NCI-H446 treated with DMSO at 0.1 percent for 48 hours (cell line): Measurements from ENCODE around the gene CHSY1.
A peak's percentile ranks its signal among the peaks of the same experiment; 100 is the strongest.
"Not testable (repeated sequence)": the region's sequence is repeated elsewhere in the genome, so short reads cannot be mapped to it uniquely, and the experiment has no call there.

Experiments
- DNase-seq: peaks from one replicate; lab custom pipeline; 2025; lab: John Stamatoyannopoulos, UW

CHSY1 gene, protein sequence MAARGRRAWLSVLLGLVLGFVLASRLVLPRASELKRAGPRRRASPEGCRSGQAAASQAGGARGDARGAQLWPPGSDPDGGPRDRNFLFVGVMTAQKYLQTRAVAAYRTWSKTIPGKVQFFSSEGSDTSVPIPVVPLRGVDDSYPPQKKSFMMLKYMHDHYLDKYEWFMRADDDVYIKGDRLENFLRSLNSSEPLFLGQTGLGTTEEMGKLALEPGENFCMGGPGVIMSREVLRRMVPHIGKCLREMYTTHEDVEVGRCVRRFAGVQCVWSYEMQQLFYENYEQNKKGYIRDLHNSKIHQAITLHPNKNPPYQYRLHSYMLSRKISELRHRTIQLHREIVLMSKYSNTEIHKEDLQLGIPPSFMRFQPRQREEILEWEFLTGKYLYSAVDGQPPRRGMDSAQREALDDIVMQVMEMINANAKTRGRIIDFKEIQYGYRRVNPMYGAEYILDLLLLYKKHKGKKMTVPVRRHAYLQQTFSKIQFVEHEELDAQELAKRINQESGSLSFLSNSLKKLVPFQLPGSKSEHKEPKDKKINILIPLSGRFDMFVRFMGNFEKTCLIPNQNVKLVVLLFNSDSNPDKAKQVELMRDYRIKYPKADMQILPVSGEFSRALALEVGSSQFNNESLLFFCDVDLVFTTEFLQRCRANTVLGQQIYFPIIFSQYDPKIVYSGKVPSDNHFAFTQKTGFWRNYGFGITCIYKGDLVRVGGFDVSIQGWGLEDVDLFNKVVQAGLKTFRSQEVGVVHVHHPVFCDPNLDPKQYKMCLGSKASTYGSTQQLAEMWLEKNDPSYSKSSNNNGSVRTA

DNA sequence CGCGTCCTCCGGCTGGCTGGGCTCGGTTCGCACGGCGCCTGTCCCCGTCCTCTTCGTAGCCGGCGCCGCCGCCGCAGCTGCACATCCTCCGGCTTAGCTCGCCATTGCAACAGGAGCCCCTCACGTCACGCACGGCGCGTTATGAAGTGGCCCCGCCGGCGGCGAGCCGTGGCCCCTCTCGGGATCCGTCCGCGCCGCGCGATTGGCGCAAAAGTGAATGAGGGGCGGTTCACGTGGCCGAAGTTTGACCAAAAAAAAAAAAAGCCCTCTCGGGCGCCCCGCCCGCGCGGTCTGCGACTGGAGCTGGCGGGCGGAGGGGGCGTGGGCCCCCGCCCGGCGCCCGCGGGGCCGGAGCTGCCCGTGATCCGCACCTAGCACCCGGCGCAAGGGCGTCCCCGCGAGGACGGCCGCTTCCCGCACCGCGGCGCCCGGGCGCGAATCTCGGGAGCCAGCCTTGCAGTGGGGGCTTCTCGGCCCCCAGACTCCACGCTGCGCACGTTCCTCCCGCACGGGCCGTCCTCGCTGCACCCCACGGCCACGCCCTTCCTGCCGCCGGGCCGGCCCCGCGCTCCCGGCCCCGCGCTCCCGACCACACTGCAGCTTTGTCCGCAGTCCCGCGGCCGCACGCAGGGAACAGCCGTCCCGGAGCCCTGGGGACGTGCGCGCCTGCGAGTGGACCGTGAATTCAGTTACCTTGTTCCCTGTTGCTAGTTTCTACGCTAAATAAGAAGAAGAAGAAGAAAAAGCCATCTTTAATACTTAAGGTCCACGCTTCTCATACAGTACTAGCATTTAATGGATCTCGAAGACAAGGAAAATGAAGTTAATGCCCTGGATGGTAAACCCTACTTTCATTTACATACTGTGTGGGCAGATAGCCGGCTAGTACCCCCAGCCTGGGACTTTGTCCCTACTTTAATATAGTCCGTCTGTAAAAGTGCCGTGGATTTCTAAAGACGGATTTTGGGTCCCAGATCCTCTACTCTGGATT, at the start of gene CHSY1:
TSS of gene CHSY1 (minus strand) at position 219 of the 991 bp plus-strand sequence. CDS start 592 bp downstream, outside the sequence.
- peak; percentile 48 for DNase-seq

DNA sequence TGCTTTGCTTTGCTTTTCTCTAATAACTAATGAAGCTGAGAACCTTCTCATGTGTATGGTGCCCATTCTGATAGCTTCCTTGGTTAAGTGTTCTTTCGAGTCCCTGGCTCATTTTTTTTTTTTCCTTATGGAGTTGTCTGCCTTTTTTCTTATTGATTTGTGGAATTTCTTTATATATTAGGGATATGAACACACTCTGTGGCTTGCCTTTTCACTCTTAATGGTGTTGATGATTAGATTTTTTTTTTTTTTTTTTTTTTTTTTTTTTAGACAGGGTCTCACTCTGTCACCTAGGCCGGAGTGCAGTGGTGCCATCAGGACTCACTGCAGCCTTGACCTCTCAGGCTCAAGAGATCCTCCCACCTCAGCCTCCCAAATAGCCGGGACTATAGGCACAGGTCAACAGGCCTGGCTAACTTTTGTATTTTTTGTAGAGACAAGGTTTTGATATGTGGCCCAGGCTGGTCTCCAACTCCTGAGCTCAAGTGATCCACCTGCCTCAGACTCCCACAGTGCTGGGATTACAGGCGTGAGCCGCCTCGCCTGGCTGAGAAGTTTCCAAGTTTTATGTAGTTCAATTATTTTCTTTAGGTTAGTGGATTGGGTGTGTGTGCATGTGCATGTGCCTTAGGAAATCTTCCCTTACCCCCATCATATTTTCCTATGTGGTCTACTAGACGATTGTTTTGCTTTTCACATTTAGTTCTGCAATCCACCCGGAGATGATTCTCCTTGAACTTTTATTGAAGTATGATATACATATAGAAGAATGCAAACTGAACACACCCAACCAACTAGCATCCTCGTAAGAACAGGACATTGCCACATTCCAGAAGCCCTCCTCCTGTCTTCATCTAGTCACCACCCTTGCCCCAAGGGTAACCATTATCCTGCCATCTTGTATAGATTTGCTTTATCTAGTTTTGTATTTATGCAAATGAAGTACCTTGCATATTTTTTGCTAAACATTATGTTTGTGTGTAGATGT, 44.9 kb upstream of the CHSY1 start:
- no peak for DNase-seq

DNA sequence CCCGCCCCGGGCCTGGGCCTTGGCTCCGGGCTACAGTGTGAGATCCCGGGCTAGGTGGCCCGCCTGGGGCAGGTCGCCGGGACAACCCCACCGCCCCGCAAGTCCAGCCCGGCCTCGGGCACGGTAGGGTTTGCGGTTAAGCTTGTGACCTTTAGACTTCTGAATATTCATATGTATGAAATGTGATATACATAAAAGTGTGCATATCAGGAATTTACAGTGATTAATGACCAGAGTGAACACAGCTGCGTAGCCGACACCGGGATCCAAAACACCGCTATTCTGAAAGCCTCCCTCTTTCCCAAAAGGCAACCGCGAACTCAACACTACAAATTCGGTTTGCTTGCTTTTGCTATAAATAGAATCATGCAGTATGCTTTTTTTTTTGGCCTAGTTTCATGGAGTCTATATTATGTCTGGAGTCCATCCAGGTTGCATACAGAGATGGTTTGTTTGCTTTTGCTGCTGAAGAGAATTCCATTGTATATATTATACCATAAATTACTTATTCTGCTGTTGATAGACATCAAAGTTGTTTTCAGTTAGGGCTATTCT, 43.8 kb upstream of the CHSY1 start:
- DNase-seq = no peak

DNA sequence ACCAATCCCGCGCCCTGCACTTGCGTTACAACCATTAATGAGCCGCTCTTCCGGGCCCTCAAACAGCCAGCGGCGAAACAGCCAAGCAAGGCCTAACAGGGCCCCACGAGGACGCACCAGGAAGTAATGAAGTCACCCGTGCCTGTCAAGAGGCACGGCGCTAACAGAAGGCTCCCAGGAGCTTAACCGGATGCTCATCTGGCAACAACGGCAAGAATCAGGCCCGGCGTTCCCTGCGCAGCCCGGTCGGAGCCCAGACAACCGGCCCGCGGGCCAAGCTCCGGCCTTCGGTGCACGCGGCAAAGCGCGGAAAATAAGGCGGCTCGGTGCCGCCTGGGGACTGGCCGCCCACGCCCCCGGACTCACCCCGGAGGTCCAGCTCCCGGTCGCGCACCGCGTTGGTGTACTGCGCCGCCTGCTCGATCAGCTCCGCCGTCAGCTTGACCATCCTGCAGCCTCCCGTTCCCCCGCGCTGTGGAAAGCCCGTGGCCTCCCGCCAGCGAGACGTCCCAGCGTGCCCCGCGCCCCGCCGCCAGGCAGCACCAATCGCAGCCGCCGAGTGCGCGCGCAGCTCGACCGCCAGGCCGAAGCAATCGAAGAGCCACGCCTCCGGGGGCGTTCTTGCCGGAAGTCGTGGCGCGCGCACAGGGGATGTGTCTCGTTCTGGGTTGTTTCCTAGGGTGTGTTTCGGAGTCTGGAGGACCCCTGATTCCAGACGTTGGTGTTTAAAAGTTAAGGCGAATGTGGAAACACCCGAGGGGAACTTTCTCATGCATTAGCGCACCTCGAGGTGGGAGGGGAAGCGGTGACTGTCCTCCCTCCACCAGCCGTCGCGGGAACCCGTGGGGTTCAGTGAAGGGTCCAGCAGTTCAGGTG, 43.1 kb upstream of the CHSY1 start, which contains the start of gene SNRPA1:
TSS of gene SNRPA1 (minus strand) at position 518 of the 876 bp plus-strand sequence. CDS start at position 448, 70 bp downstream.
- peak; percentile 82 for DNase-seq

DNA sequence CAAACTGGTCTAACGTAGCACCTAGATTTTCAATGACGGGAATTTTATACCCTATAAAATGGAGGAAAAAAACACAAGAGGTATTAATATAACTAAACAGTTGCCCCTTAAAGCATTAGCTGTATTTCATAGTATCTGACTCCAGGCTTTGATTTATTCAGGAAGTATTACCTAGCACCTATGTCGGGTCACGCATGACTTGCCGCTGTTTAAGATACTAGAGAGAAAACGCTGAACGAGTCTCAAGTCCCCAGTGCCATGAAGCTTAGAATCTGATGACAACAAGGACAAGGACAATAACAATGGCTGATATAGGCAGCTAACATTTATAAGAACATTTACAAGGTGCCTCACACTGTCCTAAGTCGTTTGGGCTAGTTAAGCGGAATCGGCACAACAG, 41.3 kb upstream of the CHSY1 start:
- DNase-seq = no peak

DNA sequence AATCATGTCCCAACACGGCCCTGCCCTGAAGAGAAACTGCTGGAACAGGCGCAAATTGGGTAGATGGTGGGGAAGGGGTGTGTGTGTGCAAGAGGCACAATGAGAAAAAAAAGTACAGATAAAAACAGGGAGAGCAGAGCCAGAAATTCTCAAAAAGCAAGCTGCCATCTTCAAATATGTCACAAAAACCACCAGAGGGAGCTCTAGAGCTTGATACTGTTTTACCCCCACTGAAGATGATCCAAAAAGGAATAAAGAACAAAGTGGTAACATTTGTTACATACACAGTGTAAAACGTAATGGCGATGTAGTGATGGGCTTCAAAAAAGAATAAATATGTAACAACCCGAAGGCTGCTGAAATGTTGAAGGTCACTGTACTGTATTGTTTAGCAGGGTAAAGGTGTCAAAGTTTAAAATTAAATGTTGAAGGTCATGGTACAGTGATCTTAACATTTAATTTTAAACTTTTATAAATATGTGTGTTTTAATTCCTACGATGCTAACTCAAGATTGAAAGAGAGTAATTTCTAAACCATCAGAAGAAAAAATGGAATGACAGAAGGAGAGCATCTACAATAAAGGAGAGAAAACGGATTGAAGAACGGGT, 37.2 kb upstream of the CHSY1 start:
- DNase-seq = no peak

DNA sequence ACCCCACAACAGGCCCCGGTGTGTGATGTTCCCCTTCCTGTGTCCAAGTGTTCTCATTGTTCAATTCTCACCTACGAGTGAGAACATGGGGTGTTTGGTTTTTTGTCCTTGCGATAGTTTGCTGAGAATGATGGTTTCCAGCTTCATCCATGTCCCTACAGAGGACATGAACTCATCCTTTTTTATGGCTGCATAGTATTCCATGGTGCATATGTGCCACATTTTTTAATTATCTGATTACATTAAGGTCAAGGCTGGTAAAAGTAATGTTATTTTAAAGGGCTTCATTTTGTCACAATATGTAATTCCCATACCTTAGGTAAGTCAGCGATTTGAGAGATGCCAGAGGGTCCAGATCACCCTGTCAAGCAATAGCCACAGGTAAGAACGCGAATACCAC, 35.5 kb upstream of the CHSY1 start:
- not testable (repeated sequence) for DNase-seq

DNA sequence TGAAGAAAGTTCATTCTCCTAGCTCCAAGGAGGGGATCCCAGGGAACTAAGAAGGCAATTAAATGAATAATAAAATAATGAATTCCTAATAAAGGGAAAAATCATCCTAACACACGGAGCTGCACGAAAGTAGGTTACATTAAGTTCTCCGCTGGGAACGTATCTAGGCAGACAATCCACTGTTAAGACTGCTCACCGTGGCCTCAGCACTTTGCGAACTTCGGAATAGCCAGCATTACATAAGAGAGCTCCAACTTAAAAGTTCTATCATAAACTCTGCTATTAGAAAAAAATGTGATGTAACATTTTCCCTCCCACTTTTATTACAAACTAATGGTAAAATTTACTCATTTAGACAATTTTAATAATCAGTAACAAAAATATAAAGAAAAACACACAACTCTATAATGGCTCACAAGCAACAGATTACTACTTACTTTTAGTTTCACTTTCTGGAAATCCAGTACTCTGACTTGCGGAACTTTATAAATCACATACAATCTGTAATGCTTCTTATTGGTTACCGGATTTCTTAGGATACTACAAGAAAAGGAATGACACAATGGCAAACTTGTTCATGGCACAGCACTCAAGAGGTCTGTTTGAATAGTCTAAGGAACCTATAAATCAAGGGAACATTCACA, 34.7 kb upstream of the CHSY1 start:
- no peak for DNase-seq

DNA sequence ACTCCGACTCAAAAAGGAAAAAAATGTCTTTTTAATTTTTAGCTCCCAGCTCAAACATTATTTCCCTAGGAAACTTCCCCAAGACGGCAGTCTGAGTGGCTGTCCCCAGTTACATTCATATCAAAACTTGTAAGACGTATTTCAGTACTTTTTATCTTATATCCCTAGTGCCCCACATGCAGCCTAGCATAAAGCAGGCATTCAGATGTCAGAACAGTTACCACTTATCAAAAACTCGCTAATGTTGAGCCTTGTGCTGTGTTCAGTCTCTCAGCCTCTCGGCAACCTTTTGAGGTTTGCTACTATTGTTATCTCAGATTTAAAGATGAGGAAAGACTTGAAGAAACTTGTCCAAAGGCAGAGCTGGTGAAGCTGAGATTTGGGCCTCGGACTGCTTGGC, 32.1 kb upstream of the CHSY1 start:
- DNase-seq = no peak

DNA sequence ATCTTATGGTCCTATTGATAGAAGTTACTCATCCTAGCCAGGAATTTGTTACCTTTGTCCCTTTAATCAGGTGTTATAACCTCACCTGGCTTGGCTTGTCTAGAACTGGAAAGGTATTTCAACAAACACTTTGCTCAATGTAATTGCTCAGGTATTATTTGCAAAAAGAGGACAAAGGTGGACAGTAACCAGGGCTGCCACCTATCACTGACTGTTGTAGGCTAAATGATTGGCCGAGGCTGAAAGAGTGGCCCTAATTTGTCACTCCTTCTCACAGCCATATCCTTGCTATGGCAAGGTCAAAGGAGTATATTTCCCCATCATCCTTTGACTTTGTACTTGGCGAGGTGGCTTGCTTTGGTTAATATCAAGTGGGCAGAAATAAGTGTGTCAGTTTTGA, 28.2 kb upstream of the CHSY1 start:
- DNase-seq = no peak

DNA sequence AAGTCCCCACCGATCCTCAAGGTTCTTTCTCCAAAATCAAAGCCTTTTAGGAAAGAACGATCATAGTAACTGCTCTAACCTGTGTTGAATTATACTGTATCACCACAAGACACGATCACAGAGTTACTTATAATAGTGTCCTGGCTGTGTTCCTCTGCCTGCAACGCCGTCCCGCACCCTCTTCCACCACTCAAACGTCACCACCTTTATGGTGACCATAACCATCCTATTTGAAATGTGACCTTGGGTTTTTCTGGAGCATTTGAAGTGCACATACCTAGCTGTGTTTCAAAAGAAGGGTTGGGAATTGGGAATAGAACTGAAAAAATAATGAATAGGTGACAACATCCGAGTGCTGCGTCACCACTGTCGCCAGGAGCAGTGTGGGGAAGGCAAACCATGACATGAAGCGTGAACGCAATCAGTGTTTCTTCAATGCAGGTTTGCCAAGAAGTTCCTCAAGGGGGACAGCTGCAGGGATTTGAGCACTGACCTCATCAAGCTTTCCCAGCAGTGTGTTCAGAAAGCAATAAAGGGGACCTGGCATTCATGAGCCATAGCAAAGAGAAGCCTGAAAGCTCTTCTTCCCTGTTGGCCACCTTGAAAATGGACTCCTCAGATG, 26.2 kb upstream of the CHSY1 start:
- no peak for DNase-seq

DNA sequence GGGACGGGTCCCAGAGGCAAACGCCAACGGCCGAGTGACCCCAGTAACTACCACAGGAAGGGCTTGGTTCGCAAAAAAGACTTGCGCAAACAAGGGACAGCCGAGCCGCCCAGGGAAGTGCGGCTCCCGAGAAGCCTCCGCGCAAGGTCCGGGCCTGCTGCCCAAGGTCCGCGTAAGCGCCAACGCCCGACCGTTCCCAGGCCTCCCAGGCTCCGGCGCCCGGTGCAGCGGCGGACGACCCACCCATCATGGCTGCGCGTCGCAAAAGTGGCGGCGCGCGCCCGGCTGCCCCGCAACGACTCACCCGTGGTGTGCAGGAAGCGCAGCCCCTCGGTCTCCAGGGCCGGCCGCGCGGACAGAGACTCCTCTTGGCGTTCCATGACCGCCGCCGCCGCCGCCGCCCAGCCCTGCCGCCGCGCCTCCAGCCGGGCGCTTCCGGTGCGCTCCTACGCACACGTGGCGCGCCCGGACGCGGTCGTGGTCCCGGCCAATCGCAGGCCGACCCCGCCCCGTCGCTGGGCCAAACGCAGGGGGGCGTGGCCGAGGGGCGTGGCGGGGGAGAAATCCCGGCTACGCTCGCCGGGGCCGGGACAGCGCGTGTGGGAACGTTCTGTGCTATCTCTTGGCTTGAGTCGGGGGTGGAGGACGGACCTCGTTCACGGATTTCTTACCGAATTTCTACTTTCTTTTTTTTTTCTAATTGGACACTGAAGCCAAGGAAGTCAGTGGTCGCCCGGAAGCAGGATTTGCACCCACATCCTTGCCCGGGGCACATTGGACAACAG, 25.4 kb upstream of the CHSY1 start, which contains the start of gene SELENOS:
TSS of gene SELENOS (minus strand) at position 448 of the 785 bp plus-strand sequence. CDS start at position 380, 68 bp downstream.
- DNase-seq = peak; percentile 45

DNA sequence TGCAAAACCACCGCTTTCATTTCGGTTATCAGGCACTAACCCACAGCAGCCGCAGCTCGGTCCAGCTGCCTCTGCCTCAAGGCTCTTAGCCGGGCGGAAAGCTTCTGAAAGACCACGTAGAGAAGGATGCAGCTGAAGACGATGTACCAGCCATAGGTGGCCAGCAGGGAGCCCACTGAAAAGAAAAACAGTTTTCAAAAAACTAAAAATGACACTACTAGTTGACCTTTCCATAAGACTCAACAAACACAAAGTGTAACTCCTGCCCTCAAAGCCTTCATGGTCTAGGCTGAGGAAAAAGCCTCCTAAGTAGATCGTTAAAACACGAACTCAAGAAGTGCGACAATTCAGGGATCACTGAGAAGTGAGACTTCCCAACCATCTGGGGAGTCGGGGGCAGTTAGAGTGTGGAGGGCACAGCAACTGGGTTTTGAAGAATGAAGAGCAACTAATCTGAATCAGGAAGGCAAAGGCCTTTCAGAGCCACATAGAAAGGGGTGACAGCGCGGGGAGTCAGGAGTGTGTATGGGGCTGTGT, 24.7 kb upstream of the CHSY1 start:
- no peak for DNase-seq

DNA sequence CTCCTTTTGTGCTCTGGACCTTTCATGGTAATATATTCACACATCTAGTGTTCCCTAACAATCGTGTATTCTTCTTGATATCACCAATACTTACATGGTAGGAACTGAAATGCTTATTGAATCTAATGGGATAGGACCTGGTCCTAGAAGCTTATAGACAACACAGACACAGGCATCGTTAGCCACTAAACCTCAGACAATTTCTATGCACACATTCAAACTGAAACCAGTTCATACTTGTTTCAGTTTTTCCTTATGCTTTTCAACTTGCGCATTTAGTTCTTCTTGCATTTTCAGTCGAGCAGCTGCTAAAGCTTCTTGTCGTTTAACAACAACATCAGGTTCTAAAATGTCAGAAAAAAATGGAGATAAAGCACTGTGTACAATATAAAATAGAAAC, 23.2 kb upstream of the CHSY1 start:
- no peak for DNase-seq

DNA sequence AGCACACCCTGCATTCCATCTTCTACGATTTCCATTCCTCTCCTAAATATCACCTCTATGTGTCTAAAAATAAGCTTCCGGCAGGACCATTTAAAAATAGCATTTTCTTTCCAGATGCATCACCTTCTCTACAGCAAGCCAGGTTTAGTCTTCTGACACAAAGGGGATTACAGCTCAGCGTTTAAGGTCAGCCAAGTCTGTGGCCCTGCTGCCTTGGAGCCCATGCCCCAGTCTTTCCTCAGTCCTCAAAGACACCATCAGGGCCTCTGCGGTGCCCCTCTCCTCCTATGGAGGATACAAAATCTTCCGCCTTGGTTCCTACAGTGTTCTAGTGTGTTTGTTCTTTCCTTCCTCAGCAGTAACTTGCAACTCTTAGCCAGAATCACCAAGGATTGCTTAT, 21.7 kb upstream of the CHSY1 start:
- no peak for DNase-seq

DNA sequence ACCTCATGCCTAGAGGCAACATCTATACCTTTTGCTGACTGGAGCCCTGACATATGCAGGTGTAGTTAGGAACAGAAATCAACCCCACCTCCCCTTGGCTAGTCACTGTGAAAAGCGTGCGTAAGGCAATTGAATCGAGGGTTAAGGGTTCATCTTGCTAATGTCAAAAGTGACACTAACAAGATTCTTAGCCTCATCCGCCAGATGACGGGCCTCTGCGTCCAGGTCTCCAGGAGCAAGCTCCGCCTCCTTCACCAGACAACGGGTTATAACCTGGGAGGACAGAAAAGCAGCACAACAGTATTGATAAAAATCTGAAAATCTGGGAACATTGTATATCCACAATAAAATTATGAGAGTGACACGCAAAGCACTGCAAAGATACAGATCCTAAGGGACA, 20.7 kb upstream of the CHSY1 start:
- no peak for DNase-seq
